ENCODE results near the gene ATPAF1. TPM values are rescaled to one million over a fixed set of nuclear protein-coding genes. Genes with fewer than 3 reads are reported as not detected.

The ATPAF1 gene
- total RNA-seq, 1 donor from 2014 or later: 23.6 TPM

GRCh38 chr1:46679789-46680573, 11.8 kb upstream of the ATPAF1 start:
- Histone ChIP-seq H3K4me1 (no peaks in the 10 kb centered on the region), H3K27ac (no peak overlapping the region), H3K4me3 (no peak overlapping the region), H3K9me3 (no peaks in the 10 kb centered on the region), H3K36me3 (peaks cover 76 to 91% of the 10 kb centered on the region in 2 donors), H3K27me3 (no peaks in the 10 kb centered on the region)
- intact Hi-C loops (cut with DNase I): no loop called here
- DNase-seq (ENCODE audit: low spot score in 2 of 2): no peak
- TF ChIP-seq CTCF (IDR thresholded peaks at IDR 0.05): no peak

- Histone ChIP-seq H3K36me3 (peaks cover 54 to 73% of the 10 kb centered on the region in 2 donors), H3K27ac (no peak overlapping the region), H3K4me3 (no peak overlapping the region), H3K4me1 (no peaks in the 10 kb centered on the region), H3K9me3 (no peaks in the 10 kb centered on the region), H3K27me3 (no peaks in the 10 kb centered on the region)
- DNase-seq (ENCODE audit: low spot score in 2 of 2): no peak
- intact Hi-C loops (cut with DNase I): no loop called here
- TF ChIP-seq CTCF (IDR thresholded peaks at IDR 0.05): no peak
Measured at GRCh38 chr1:46677339-46677738, 9.2 kb upstream of the ATPAF1 start.

- TF ChIP-seq CTCF (IDR thresholded peaks at IDR 0.05): no peak
Measured at GRCh38 chr1:46676531-46676930, 8.4 kb upstream of the ATPAF1 start.

GRCh38 chr1:46675549-46676314, 7.6 kb upstream of the ATPAF1 start:
- H3K36me3 ChIP-seq: peaks cover 39 to 57% of the 10 kb centered on the region in 2 donors
- H3K27ac ChIP-seq: no peak overlapping the region
- TF ChIP-seq CTCF (IDR thresholded peaks at IDR 0.05): no peak
- H3K27me3 ChIP-seq: no peaks in the 10 kb centered on the region
- intact Hi-C loops (cut with DNase I): no loop called here
- no peaks in the 10 kb centered on the region for H3K4me1 ChIP-seq
- DNase-seq (ENCODE audit: low spot score in 2 of 2): no peak
- no peak overlapping the region for H3K4me3 ChIP-seq
- no peaks in the 10 kb centered on the region for H3K9me3 ChIP-seq

More at GRCh38 chr1:46676531-46676930, 8.4 kb upstream of the ATPAF1 start:
- Histone ChIP-seq H3K4me1 (no peaks in the 10 kb centered on the region), H3K4me3 (no peak overlapping the region), H3K36me3 (peaks cover 47 to 65% of the 10 kb centered on the region in 2 donors), H3K27me3 (no peaks in the 10 kb centered on the region), H3K27ac (no peak overlapping the region), H3K9me3 (no peaks in the 10 kb centered on the region)
- no peak for DNase-seq (ENCODE audit: low spot score in 2 of 2)
- intact Hi-C loops (cut with DNase I): no loop called here

- H3K4me1 ChIP-seq: no peaks in the 10 kb centered on the region
- TF ChIP-seq CTCF (IDR thresholded peaks at IDR 0.05): no peak
- peaks cover 20 to 38% of the 10 kb centered on the region in 2 donors for H3K36me3 ChIP-seq
- no peaks in the 10 kb centered on the region for H3K27me3 ChIP-seq
- H3K4me3 ChIP-seq: no peak overlapping the region
- H3K9me3 ChIP-seq: no peaks in the 10 kb centered on the region
- H3K27ac ChIP-seq: no peak overlapping the region
- no peak for DNase-seq (ENCODE audit: low spot score in 2 of 2)
- intact Hi-C loops (cut with DNase I): no loop called here
Measured at GRCh38 chr1:46673749-46674182, 5.6 kb upstream of the ATPAF1 start.
